SIG-M5 treated with dmso at 0.1 percent for 504 hours (cell line): ENCODE measurements around the gene TTI1.

Source experiments
- DNase-seq: peaks from one replicate; lab custom pipeline; 2025; ENCODE audit not compliant: unreplicated experiment; lab: John Stamatoyannopoulos, UW

TTI1 gene

DNA sequence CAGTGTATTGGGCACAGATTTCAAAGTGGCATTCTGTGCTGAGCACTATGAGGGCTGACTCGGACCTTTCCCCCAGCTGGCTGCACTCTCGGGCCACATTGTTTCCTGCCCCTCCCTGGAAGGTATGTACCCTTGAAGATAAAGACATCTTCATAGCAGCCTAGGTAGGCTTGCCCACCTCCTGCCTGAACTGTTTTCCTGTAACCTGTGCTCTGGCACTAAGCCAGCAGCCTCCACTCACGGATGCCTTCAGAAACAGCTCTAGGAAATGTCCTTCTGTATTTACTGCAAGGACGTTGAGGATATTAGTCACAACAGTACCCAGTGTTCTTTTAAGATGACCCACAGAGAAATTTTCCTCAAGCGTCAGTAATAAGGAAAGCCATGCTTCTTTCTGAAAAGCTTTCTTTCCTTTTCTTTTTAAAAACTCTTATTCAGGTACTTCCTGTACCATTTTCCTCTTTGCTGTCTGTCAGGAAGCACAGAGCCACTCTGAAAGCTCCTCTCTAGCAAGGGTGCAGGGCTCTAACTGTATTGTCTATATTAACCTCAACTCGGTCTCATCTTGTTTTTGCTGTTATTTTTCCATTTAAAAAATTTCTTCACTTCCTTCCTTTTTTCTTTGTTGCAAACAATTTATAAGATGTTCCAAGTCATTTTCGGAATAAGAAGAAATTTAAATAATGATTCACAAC is 43.5 kb downstream of the TTI1 start:
- no peak for DNase-seq

DNA sequence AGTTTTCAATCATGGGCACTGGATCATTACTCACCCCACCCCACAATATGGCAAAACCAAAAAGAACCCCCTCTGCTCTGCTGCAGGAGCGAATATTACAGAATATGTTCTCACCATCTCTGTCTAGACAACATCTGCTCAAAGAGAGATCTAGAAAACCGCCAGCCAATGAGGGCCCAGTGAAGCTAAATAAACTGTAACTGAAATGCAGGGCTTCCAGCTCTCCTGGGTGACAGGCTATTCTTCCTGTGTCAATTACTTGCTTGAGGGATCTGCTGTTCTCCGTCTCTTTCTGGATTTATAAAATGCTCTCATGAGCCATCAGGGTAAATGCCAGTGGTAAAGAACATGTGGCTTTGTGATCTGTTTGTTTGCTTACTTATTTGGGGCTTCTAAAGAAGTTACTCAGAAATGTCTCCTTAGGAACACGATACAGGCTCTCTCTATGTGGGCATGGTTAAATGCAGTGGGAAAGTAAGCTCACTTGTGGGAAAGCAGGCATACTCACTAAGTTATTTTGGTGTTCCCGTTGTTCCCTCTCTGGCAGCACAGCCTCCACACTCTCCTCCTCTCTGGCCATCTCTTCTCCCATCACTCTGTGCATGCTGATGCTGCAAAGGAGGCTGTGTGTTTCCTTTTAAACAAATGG is 44.8 kb downstream of the TTI1 start:
- DNase-seq, result no peak

DNA sequence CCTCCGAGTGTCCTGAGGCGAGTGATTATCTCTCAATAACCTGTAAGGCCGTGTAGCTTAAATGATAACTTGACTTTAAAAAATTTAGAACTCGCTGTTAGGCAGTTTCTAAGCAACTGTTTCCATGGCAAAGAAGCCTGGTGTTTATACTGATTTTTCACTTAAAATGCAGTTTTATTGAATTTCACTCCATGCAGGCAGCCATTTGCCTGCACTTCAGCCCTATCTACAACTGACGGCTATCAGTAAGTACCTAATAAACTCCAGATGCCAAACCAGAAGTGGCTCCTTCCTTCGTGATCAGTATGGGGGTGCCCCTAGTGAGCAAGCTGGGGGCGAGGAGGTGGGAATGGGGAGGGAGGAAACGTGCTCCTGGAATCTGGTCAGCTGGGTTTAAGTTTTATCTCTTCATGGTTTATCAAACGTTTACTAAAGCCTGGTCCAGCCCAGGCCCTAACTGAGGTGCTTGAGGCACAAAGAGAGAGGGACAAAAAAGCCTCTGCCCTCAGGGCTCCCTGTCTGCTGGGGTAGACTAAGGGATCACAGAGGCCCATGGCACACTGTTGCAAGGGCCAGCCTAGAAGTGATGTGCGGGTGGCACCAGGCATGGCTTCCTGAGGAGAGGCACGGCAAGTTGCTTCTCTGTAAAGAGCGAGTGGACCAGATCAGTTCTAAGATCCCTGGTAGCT is 45.5 kb downstream of the TTI1 start:
- DNase-seq, result no peak

GRCh38 chr20:37986873-37987601 is 46.2 kb downstream of the TTI1 start:
- no peak for DNase-seq

DNA sequence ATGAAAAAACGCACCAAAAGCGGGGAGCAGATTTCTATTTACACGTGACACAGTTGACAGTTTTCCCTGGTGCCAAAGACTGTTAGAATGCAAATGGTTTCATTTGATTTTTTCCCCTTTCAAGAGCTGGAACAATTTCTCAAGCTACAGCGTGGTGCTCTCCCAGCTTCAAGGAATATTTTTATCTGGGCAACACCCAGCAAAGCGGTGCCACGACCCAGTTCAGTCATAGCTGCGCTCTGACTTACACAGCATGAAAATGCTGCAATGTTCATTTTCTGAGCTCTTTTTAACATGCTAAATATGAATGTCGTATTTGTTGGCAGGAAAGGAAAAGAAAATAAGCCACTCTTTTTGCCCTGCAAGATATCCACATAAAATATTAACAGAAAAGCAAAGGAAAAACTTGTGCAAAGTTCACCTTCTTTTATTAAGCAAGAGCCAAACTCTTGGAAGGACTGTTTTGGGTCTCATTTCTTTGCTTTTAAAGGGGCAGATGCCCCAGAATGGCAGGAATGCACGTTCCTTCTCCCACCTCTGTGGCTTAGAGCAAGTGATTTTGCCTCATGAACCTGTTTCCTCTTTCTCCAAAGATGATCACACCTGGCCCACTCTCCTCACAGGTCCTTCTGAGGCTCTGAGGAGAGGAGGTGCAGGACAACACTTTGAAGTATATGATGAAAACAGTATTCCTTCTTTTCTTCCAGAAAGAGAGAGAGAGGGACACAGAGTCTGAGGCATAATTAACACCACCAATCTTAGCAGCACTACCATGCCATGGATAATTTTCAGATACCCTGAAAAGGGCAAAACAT is 47.0 kb downstream of the TTI1 start:
- DNase-seq, result no peak

DNA sequence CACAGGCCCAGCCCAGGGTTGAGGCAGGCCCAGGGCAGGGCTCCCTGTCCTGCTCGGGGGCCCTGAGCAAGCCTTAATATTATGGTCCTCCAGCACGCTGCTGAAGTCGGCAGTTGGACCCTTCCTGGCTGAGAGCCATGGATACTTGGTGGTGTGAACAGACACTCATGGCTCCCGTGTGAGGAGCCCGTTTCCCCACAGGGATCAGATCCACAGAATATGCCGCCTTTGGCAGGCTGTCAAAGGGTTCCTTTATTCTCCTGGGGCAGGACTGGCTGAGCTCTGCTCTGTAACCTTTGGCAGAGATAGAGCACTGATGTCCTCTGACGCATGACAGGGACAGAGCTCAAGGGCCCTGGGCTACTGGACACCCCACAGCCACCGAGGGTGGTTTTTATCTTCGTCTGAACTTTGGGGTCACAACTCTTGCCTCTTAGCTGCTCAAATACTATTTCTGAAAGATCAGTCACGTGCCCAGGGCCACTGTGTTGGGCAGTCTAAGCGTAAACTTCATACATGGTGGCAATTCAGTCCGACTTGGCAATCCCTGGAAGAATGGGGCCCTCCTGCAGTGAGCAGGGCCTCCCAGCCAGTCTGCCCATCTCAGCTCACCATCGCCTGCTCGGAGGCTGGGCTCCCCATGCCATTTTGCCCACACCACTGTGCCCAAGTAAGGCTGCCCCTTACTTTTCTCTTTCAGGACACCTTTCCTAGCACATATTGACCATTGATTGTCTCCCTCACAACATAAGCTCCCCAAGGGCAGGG is 49.1 kb downstream of the TTI1 start:
- no peak for DNase-seq

GRCh38 chr20:37983286-37983685 is 50.0 kb downstream of the TTI1 start:
- DNase-seq, result no peak

- no peak for DNase-seq
Observed at GRCh38 chr20:37981568-37981967, 51.7 kb downstream of the TTI1 start.

GRCh38 chr20:37980876-37981275 is 52.4 kb downstream of the TTI1 start:
- no peak for DNase-seq

DNA sequence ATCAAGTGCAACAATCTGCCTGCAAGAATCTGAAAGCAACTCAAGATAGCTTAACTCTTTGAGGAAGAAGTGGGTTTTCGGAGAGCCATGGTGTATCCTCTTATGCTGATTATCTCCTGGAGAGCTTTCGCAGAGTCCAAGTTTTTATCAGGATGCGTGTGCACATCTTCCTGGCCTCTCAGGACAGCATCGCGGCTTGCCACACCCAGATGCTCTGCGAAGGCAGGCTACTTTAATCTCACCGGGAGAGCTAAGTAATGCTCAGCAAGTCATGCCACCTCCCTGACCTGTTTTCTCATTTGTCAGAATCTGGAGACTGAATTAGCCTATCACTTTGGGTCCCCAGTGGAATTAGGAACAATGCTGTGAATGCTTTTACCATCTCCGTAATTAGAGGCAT is 52.9 kb downstream of the TTI1 start:
- DNase-seq, result no peak

DNA sequence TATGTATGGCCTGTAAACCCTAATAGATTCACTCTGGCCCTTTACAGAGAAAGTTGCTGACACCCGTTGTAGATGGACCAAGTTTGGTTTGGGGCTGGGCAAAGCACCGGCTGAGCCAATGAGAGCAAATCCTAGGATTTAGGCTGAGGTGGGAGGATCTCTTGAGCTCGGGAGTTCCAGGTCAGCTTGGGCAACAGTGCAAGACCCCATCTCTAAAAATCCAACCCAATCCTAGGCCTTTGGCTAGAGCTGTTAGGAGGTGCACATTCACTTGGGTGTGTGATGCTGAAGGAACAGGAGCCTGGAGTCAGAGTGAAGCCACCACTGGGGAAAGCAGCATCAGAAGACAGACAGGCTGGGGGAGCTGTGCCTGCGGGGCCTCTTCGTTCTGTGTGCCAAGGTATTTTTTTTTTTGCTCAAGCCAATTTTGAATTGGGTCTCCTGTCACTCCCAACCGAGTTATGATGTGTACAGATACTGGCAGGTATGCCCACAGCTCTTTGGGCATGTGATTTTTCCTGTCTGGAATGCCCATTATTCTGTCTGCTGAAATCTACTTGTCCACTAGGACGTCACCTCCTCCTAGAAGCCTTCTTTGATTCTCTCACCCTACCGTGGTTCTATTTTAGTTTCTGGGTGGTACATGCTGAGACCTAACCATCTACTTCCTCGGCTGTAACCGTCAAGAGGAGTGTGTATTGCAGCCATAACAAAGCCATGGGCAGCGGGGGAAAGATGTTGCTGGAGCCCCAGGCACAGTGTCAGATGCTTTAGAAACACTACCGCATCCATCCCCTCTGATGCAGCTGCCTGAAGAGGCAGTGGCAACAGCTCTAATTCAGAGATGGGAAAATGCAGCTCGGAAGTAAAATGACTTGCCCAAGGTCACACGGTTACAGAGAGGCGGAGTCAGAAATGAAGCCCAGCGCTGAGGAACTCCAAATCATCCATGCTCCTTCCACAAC is 54.0 kb downstream of the TTI1 start:
- no peak for DNase-seq

- DNase-seq, result no peak
Observed at GRCh38 chr20:37977786-37978185, 55.5 kb downstream of the TTI1 start.

GRCh38 chr20:37977338-37977737 is 55.9 kb downstream of the TTI1 start:
- DNase-seq, result no peak

GRCh38 chr20:37976887-37977286 is 56.4 kb downstream of the TTI1 start:
- DNase-seq, result no peak

DNA sequence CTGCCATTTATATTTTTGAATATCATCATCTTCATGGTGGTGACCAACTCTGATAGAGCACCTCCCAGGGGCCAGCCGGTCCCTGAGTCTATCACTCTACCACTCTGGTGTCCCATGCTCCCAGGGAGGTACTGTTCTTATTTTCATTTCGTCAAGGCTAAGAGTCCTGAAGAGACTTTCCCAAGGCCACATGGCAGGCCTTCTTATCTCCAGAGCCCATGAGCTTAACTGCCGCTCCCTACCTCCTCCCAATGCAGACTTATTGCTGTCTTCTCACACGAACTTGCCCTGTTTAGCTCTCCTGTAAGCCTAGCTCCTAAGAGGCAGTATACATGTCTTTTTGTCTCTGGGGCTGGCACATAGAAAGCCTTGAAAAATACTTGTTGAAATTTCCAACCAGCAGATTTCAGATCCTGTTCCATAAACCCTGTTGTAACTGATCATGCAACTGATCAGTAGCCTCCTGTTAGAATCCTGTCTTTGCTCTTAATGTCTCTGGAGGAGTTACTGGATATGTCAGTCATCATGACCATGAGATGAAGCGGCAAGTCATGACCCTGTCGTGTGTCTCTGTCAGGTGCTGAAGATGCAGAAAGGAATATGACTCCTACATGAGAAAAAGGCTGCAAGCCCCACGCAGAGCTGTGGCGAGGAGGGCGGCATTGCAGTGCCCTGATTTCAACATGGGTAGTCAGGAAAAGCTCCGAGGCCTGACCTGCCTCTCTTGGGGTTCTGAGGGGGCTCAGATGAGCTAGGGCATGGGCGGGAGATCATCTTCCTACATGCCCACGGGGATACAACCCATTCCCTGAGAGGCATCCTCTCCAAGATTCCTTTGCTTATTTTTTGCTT is 60.0 kb downstream of the TTI1 start:
- DNase-seq, result no peak

- no peak for DNase-seq
Observed at GRCh38 chr20:37972256-37973058, 60.8 kb downstream of the TTI1 start.

DNA sequence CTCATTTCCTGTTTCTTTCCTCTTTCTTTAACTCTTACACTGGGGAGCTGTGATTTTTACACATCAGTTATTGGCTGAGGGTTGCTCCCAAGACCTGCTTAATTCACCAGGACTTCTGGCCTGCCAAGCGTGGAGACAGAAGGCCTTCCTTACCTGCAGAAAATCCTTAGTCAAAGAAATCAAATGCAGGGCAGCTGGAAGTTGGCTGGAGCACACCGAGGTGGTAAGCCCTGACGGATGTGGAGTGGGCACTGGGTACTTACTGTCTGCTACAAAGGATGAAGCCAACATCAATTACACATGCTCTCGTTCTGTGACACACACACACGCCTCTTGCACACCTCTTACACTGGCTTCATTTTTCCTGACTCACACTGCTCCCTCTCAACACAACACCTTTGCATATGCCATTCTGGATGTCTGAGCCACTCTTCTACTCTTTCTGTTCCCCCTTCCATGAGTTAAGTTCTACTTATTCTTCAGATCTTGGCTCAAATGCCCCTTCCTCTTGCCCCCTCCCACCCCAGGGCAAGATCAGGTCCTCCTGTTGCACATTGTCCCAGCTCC is 61.6 kb downstream of the TTI1 start:
- DNase-seq, result no peak
